Fibroblast of skin of right quadriceps (primary cell): ENCODE data around the gene SELPLG.
"Not testable (repeated sequence)": the region's sequence is repeated elsewhere in the genome, so short reads cannot be mapped to it uniquely, and the experiment has no call there.

Experiments used
- DNase-seq: peaks from one replicate; pipeline ENCODE4 v3.0.0-alpha.2; 2013

SELPLG gene, protein sequence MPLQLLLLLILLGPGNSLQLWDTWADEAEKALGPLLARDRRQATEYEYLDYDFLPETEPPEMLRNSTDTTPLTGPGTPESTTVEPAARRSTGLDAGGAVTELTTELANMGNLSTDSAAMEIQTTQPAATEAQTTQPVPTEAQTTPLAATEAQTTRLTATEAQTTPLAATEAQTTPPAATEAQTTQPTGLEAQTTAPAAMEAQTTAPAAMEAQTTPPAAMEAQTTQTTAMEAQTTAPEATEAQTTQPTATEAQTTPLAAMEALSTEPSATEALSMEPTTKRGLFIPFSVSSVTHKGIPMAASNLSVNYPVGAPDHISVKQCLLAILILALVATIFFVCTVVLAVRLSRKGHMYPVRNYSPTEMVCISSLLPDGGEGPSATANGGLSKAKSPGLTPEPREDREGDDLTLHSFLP

DNA sequence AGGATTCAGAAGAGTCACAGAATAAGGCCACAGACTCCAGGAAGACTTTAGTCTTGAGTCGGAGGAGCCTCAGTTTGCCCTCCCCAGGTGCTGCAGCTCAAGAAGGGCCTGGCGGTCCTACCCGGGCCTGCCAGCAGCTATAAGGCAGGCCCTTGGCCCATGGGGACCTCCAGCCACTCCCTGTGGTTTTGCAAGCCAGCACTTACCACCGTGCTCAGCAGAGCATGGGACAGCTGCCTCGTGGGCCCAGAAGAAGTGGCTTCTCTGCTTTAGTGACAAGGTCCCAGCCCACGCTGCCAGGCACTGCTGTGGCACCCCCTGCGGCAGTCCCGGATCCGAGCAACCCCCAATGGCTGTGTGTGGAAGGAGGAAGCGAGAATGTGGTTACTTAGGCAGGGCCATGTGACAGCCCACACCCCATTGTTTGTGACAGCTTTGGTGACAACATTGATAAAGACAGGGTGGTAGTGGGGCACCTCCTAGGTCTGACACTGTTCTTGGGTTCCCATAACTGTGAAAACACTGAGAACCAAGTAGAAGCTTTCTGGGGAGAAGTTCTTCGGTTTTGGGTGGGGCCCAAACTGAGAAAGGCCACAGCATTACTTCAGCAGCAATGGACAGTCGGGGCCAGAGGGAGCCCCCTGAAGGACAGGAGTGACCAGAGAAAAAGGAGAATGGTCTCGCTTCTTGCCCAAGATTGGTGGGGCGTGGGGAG lies at the start of gene SELPLG:
Gene SELPLG, minus strand, starts transcription at position 361 of the 715 bp plus-strand sequence. CDS start 9,587 bp downstream, outside the sequence.
- no peak for DNase-seq

DNA sequence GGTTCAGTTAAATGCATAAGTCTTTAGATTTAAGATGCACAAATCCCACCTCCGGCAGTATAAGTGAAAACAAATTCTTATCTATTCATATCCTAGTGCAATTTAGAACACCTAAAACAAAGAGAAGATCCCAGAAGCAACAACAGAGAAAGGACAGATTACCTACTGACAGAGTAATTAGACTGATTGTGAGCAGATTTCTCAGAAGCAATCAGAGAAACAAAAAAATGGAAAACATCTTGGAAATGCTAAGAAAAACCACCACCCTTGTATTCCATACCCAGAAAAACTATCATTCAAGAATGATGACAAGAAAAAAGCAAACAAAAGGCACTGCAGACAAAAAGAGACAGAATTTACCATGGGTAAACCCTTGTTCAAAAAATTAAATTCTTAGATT lies 47.6 kb upstream of the SELPLG start:
- no peak for DNase-seq

DNA sequence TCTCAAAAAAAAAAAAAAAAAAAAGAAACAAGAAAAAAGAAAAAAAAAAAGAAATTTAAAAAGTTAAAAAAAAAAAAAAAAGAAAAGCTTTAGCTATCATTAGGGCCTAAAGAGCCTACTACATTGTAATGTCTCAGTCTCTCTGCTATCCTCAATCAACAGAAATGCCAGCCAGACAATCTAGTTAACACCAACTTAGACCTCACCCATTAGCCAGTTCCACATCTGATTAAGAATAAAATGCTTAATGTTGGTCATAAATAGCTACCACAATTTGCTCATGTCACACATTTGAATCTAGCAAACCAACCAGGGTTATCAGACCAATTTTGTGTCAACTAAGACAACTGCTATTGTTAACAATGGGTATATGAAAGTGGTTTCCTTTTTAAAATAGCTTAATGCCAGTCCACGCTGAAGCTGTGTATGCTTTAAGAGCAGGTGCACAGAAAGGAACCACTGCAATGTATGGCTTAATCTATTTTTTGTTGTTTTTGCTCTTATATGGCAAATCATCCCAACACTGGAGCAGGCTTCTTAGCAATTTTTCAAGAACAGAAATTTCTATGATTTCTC lies 45.5 kb upstream of the SELPLG start:
- no peak for DNase-seq

DNA sequence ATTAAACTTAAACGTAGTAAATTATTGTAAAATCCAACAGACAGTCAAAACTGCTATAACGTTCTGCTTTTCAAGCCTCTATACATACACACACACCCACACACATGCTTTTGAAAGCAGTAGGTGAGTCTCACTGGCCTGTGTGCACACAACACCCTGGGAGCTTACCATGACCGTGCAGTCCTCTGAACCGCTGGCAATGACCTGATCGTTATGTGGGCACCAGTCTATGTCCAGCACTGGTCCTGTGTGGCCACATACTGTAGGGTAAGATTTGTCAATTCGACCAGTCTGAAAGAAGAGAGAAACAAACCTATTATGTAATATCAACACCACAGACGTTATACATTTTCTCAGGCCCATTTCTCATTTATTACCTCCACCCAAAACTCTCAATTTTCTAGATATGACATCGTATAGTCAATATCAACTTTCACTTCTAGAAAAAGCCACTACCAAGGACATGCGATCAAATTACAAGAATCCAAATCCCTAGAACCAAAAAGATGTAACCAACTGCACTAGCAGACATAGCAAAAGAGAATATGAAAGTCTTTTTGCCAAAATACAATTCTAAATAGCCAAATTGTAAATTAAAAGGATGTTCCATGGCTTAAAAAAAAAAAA lies 44.5 kb upstream of the SELPLG start:
- DNase-seq = no peak

DNA sequence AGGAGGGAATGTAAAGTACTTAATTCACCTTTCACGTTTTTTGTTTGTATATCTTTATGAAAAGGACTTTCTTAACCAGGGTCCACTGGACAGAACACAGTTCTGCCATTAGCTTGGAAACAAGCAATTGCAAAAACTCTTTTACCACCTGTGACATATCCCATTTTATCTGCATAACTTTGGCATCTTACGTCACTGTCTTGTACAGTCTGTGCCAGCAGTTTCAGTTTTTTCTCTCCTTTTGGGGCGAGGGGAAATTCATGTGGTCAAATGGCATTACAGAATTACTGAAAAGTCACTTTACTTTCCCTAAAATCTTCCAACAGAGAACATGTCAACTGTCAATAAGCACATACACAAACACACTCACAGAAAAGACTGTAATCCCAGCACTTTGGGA lies 43.7 kb upstream of the SELPLG start:
- DNase-seq = no peak

DNA sequence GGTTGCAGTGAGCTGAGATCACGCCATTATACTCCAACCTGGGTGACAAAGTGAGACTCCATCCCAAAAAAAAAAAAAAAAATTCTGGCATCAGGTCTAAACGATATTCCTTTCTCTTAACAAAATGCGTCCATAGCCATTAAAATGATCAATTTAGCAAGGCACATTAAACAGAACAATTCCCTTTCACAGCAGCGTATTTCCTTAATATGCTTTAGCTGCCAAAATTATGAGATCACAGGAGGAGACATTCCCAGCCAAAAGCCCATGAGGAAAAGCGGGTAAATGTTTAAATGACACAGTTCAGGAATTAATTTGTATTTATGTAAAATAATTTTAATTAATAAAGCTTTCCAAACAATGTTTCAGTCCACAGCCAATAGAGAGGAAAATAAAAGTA lies 43.0 kb upstream of the SELPLG start:
- DNase-seq = no peak

DNA sequence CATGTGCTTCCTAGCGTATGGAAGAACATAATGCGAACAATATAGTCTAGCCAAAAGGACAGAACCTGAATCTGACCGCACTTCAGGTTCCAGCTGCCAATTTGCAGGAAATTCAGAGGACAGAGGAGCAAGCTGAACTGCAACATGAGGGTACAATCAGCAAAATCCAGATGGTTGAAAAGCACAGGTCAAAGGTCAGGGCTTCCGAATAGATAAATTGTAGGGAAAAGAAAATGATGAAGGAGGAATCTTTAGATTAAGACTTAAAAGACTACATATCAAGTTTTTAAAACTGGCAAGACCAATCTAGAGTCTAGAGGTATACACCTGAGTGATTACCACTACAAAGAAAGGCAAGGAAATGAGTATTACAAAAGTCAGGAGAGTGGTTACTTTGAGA lies 42.1 kb upstream of the SELPLG start:
- no peak for DNase-seq

DNA sequence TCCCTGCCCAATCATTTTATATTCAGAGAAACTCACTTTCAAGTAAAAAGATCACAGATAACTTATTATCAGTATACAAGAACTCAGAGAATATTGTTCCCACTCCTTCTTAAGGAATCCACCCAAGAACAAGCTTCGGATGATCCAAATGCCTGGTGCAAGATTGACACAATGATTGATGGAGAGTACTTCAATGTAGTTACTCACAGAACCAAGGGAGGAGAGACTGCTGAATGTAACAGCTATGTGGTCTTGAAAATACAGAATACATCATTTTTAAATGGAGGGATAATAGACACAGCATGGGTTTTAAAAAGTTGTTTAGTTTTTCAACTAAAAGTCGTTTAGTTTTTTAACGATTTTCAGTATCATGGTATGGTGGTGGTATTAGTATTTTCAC lies 38.4 kb upstream of the SELPLG start:
- DNase-seq = no peak

DNA sequence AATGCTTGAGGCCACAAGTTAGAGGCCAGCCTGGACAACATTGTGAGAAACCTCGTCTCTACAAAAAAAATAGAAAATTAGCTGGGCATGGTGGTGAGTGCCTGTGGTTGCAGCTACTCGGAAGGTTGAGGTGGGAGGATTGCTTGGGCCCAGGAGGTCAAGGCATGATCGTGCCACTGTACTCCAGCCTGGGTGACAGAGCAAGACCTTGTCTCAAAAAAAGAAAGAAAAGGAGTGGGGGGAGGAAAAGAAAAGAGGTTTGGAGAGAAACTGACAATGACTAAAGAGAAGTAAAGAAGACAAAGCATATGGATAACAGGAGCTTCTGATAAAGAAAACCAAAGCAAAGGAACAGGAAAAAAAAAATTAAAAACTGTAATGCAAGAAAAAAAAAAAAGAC lies 37.4 kb upstream of the SELPLG start:
- DNase-seq = no peak

DNA sequence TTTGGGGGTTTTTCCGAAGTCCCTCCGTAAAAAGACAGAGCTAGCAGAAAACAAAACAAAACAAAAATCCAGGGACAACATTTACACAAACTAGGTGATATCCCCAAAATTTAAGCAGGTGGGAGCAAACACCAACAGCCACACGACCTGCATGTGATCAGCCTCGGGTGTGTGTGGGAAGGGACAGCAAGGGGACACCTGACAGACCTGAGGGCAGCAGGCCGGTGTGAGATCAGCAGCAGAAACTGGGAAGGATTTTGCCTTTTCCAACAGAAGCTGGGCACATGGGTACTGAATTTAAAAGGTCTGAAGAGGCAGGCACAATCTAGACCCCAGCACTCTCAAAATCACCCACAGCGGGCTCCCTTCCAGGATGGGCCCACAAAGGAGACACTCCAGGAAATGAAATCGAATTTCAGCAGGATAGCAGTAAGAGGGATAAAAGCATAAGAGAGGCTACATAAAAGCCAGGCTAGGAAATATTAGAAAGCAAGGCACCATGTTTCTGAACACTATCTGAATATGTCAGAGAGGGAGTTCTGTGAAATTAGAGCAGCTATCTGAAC lies 36.5 kb upstream of the SELPLG start:
- no peak for DNase-seq

DNA sequence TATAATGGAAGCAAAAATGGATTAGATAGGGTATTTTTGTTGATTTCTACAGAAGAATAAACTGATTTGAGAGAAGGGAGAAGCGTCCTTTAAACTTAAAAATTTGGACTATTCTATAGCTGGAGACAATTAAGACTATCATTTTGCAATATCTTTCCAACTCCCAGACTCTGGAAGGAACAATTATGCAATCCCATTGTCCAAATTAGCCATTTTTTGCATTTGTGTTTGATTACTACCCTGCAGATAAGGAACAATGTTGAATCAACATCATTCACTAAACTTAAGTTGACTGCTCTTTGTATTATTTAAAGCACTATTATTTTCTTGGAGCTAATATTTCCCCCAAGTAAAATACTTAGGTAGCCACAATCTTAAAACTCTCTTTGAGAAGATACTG lies 34.8 kb upstream of the SELPLG start:
- DNase-seq = peak; percentile 63

DNA sequence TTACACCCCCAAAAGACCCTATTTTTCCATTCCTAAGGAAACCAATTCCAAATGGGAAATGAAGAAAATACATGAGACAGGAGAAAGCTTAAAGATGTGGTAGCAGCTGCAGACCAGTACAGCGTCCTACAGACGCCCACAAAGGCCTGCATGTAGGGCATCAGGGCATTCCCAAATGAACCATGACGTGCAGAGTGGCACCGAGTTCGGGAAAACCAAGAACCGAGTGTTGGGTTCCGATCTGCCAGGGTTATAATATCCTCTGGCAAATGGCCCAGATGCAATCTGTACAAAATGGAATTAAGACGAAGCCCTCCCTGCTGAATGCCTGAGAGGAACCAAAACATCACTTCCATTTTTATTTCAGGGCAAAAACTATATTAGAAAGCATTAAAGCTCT lies 34.4 kb upstream of the SELPLG start:
- no peak for DNase-seq

DNA sequence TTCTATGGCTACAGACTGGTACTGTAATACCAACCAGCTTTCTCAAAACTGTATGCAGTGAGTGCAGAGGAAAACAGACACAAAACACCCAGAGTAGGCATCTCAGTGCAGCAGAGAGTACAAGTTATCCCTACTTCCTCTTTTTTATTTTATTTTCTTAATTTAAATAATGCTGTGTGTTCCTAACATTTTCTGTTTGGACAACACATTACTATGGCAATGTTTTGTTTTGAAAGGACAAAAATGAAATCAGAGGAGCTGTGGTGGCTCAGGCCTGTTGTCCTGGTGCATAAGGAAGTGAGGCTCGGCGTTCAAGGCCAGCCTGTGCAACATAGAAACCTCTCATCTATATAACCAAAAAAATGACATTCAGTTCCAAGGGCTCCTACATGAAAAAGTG lies 33.7 kb upstream of the SELPLG start:
- DNase-seq = no peak

DNA sequence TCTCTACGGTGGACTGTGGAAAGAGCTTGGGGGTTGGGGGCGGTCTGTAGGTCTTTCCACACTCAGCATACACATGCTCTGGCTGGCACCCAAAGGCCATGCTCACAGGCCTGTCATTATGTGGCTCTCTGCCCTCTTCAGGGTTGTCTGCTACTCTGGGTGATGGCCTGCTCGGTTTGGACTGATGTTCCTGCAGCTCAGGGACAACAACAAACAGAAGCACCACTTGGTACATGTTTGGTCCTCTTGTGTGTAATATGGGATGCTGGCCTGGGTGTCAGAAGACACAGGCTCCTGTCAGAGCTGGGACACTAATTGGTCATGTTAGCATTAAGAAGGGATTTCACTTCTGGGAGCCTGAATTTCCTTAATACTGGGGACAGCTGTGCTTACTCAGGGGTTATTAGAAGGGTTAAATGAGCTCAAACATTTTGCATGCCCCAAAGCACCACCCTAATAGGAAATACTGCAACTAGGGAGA lies 32.7 kb upstream of the SELPLG start:
- peak; percentile 35 for DNase-seq

DNA sequence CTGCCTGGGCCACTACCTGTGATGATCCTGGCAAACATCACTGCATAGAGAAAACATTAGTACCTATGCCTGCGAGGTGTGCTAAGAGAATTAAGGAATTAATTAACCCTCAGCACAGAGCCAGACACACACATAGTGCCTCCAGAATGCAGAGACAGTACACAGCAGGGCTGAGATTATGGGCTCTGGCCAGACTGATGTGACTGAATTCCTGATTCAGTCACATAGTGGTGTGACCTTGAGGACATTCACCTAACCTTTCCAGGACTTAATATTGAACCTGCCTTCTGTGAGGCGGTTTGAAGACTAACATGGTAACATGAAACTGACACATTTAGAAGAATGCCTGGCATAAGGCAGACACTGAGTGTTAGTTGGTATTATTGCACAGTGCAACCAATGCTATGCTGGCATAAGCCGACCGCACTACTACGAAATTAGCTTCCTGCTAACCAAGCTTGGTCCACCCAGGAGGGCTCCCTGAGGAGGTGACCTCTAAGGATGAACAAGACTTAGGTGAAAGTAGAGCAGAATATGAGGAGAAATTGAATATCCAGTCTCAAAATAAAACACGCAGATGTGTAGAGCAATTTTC lies 32.0 kb upstream of the SELPLG start:
- DNase-seq = no peak

DNA sequence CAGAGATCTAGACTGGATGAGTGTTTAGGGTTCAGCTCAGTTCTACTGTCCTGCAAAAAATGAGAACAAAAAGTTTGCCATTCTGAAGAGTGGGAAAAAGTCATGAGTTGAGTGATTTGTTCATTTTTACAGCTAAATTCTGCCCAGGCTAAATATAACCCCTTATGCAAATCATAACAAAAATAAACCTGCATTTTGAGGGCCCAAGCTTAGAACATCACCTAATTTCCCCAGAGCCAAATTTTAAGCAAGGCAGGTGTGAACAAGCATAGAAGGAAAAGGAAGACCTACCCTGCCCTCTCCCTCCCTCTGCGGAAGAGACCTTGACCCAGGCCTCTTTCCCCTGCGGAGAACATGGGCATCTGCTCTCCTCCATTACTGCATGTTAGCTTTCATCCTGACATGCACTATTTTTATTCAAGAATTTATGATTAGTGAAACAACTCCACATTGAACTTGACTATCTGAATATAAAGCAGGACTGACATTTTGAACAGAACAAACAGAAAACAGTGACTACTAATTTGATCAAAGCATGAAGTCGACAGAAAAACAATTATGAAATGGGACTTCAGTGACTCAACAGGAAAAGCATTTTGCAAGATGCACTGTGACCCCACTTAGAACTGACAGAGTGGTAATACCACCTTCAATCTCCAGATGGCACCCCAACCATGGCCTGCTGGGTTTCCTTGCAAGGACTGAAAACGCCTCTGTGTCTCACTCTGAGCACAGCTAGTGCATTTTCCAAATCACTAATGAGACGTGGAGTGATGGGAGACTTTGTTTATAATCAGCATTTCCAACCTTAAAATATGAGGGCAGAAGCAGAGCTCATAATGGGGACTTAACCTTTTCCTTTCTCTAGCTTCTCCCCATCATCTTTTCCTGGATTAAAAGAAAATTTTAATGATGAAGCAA lies 30.9 kb upstream of the SELPLG start:
- DNase-seq = peak; percentile 93

DNA sequence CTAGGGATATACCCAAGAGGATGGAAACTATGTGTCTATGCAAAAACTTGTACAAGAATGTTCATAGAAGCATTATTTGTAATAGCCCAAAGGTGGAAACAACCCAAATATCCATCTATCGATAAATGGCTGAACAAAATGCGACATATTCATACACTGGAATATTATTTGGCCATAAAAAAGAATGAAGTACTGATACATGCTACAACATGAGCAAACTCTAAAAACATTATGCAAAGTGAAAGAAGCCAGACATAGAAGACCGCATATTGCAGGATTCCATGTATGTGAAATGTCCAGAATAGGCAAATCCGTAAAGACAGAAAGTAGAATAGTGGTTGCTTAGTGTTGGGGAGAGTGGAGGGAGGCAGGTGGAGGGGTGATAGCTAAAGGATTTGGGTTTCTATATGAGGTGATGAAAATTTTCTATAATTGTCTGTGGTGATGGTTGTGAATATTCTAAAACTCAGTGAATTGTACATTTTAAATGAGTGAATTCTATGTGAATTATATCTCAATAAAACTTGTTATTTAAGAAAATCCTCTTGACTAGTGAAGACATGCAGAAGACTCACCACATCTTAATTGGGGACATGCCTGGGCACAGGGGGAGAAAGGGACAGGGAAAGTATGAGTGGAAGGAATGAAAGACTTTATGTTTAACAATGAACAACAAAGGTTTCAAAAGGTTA lies 29.8 kb upstream of the SELPLG start:
- DNase-seq = no peak

DNA sequence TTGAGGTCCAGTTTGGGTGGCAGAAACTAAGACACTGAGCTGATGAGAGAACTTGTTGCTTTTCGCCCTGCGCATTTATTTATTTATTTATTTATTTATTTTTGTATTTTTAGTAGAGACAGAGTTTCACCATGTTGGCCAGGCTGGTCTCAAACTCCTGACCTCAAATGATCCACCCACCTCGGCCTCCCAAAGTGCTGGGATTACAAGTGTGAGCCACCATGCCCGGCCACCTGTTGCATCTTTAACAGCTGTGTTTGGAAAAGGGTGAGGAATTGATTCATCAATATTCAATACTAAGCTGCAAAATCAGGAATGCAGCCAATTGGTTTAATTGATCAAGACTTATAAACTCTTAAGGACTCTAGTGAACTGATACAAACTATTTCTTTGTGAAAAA lies 24.4 kb upstream of the SELPLG start:
- not testable (repeated sequence) for DNase-seq

DNA sequence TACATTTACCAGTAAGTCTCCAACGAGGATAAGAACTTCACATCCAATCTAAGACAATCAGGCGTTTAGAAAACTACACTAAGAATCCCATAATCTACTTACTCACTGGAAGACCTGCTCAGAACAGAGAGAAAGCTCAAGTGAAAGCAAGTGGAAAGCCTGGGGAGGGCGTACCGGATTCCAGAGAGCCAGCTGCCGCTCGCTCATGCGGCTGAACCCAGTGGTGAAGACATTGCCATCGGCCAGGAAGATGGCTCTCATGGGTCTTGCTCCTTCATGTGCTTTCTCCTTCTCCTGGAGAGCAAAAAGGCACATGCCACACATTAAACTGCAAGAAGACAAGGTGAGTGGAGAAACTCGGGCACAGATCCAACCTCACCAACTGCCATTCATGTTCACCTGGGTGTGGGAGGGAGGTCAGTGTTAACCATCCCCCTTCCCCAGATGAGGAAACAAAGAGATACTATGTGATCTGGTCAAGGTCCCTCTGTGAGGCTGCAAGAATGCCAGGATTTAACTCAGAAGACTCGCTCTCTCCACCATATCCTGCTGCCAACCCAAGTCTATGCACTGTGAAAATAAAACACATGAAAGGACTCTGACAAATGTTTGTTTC lies 23.5 kb upstream of the SELPLG start:
- no peak for DNase-seq

DNA sequence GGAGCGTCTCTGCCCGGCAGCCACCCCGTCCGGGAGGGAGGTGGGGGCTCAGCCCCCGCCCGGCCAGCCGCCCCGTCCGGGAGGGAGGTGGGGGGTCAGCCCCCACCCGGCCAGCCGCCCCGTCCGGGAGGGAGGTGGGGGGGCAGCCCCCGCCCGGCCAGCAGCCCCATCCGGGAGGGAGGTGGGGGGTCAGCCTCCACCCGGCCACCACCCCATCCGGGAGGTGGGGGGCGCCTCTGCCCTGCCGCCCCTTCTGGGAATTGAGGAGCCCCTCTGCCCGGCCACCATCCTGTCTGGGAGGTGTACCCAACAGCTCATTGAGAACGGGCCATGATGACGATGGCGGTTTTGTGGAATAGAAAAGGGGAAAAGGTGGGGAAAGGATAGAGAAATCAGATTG lies 22.6 kb upstream of the SELPLG start:
- not testable (repeated sequence) for DNase-seq

DNA sequence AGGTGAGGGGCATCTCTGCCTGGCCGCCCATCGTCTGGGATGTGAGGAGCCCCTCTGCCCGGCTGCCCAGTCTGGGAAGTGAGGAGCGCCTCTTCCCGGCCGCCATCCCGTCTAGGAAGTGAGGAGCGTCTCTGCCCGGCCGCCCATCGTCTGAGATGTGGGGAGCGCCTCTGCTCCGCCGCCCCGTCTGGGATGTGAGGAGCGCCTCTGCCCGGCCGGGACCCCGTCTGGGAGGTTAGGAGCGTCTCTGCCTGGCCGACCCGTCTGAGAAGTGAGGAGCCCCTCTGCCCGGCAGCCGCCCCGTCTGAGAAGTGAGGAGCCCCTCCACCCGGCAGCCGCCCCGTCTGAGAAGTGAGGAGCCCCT lies 22.1 kb upstream of the SELPLG start:
- not testable (repeated sequence) for DNase-seq
